CD4-positive, alpha-beta memory T cell (primary cell): ENCODE measurements around the gene MGP. TPM values are rescaled to one million over a fixed set of nuclear protein-coding genes. Genes with fewer than 3 reads are reported as not detected.

Source experiments
- CTCF ChIA-PET: fragments of 350-600 bp; sonication (Branson Sonifier 250); formaldehyde crosslinking; loops from one replicate; lab custom pipeline; 2021; ENCODE audit warnings: inconsistent platforms; ENCODE audit not compliant: partially characterized antibody; lab: Charles Lee
- POLR2A ChIA-PET: fragments of 350-600 bp; sonication (Branson Sonifier 250); formaldehyde crosslinking; loops from one replicate; lab custom pipeline; 2021; ENCODE audit not compliant: partially characterized antibody; lab: Charles Lee
- DNase-seq, 5 donors: peaks; one replicate each; pipeline versions ENCODE4 v3.0.0 to v3.0.0-alpha.2; 2020 to 2022; ENCODE audit warnings: mixed read lengths in 1 of 5
- H3K27ac ChIP-seq: one replicate; pipeline ENCODE4 v1.7.0; 2013; ENCODE audit warnings: low read depth, low read length
- H3K27me3 ChIP-seq: 2 replicates; pipeline ENCODE4 v1.7.0; 2013; ENCODE audit warnings: mild to moderate bottlenecking, low read length, moderate library complexity; ENCODE audit not compliant: insufficient read depth
- H3K36me3 ChIP-seq: 2 replicates; pipeline ENCODE4 v1.7.0; 2013; ENCODE audit warnings: mild to moderate bottlenecking, low read length, moderate library complexity; ENCODE audit not compliant: insufficient read depth
- H3K4me1 ChIP-seq: 2 replicates; pipeline ENCODE4 v1.7.0; 2013; ENCODE audit warnings: mild to moderate bottlenecking, low read length, moderate library complexity; ENCODE audit not compliant: insufficient read depth
- H3K4me3 ChIP-seq, 2 donors: one replicate each; pipeline ENCODE4 v1.7.0; 2013; ENCODE audit warnings: low read length in 2 of 2, mild to moderate bottlenecking in 1 of 2
- H3K9me3 ChIP-seq, 2 donors: one replicate each; pipeline ENCODE4 v1.7.0; 2013; ENCODE audit warnings: low read length in 2 of 2, control low read depth in 1 of 2; ENCODE audit not compliant: control insufficient read depth in 1 of 2
- H3K27ac Mint-ChIP-seq, 7 donors: one replicate each; pipeline ENCODE4 v1.8.0; 2020 to 2021; ENCODE audit warnings: mixed read lengths in 7 of 7, mild to moderate bottlenecking in 6 of 7, inconsistent platforms in 3 of 7, moderate library complexity in 3 of 7
- H3K27me3 Mint-ChIP-seq, 2 donors: one replicate each; pipeline ENCODE4 v1.8.0; 2020 to 2021; ENCODE audit warnings: mixed read lengths in 2 of 2
- H3K36me3 Mint-ChIP-seq, 2 donors: one replicate each; pipeline ENCODE4 v1.8.0; 2020 to 2021; ENCODE audit warnings: mixed read lengths in 2 of 2, inconsistent platforms in 1 of 2, mild to moderate bottlenecking in 1 of 2
- H3K4me1 Mint-ChIP-seq, 4 donors: one replicate each; pipeline ENCODE4 v1.8.0; 2020 to 2021; ENCODE audit warnings: mixed read lengths in 4 of 4, mild to moderate bottlenecking in 1 of 4
- H3K4me3 Mint-ChIP-seq, 8 donors: one replicate each; pipeline ENCODE4 v1.8.0; 2020 to 2021; ENCODE audit warnings: mixed read lengths in 8 of 8, mild to moderate bottlenecking in 7 of 8, moderate library complexity in 6 of 8, inconsistent platforms in 3 of 8
- H3K9me3 Mint-ChIP-seq, 8 donors: one replicate each; pipeline ENCODE4 v1.8.0; 2020 to 2021; ENCODE audit warnings: mixed read lengths in 8 of 8, mild to moderate bottlenecking in 5 of 8, inconsistent platforms in 3 of 8, moderate library complexity in 1 of 8
- intact Hi-C: fragments of 100-400 bp; cut with micrococcal nuclease; formaldehyde crosslinking; loops from one replicate; pipeline ENCODE4 v1.15.1; 2023
- polyA plus RNA-seq, 2 donors: library from polyadenylated mRNA; unstranded; fragments of 300-500 nt; fragmentation: Illumina TruSeq; gene quantifications; one replicate each; pipeline ENCODE4 v1.2.3, GENCODE V29; 2021
- total RNA-seq, 2 experiments: library from RNA; stranded (reverse); gene quantifications; one replicate each; pipeline ENCODE4 v1.2.3, GENCODE V29; 2021

The MGP gene
- total and polyA plus RNA-seq, 4 experiments from 2014 or later: 0.49 TPM; not detected in 3

GRCh38 chr12:14840616-14841015, 45.0 kb downstream of the MGP start:
- DNase-seq: no peak
- Mint-ChIP-seq H3K27me3 (peaks cover 7 to 10% of the 10 kb centered on the region in 2 donors), H3K4me3 (no peak overlapping the region), H3K9me3 (peaks cover 0 to 2% (median 0%) of the 10 kb centered on the region in 8 donors), H3K27ac (no peak overlapping the region), H3K36me3 (no peaks in the 10 kb centered on the region), H3K4me1 (peaks cover 0 to 5% (median 1%) of the 10 kb centered on the region in 4 donors)
- intact Hi-C loops: loop anchor here (10.0 kb wide), 1 partner anchor 206 kb away; no protein-coding TSS in a partner anchor
- Histone ChIP-seq H3K4me3 (no peak overlapping the region), H3K9me3 (no peaks in the 10 kb centered on the region), H3K27ac (no peak overlapping the region), H3K36me3 (no peaks in the 10 kb centered on the region), H3K27me3 (peaks cover 5% of the 10 kb centered on the region), H3K4me1 (peaks cover 3% of the 10 kb centered on the region)
- ChIA-PET CTCF (interaction anchor here (0.7 kb wide), 1 partner anchor 155 kb away, joined by 3 read pairs; no protein-coding TSS in a partner anchor), POLR2A (no interaction called here)

GRCh38 chr12:14839262-14839661, 46.4 kb downstream of the MGP start:
- H3K36me3 ChIP-seq: no peaks in the 10 kb centered on the region
- Mint-ChIP-seq H3K27ac (no peak overlapping the region), H3K4me1 (no peaks in the 10 kb centered on the region), H3K4me3 (no peak overlapping the region), H3K27me3 (peaks cover 10 to 14% of the 10 kb centered on the region in 2 donors), H3K36me3 (no peaks in the 10 kb centered on the region), H3K9me3 (peaks cover 0 to 2% (median 0%) of the 10 kb centered on the region in 8 donors)
- H3K27me3 ChIP-seq: peaks cover 5% of the 10 kb centered on the region
- no peaks in the 10 kb centered on the region for H3K4me1 ChIP-seq
- H3K4me3 ChIP-seq: no peak overlapping the region
- no peak overlapping the region for H3K27ac ChIP-seq
- intact Hi-C loops: no loop called here
- CTCF ChIA-PET: interaction anchor here (1.2 kb wide), 1 partner anchor 98 kb away, joined by 3 read pairs; no protein-coding TSS in a partner anchor
- no peak for DNase-seq
- POLR2A ChIA-PET: no interaction called here
- no peaks in the 10 kb centered on the region for H3K9me3 ChIP-seq

- peaks cover 5% of the 10 kb centered on the region for H3K27me3 ChIP-seq
- Mint-ChIP-seq H3K4me1 (no peaks in the 10 kb centered on the region), H3K36me3 (no peaks in the 10 kb centered on the region), H3K4me3 (no peak overlapping the region), H3K9me3 (peaks cover 0 to 2% (median 0%) of the 10 kb centered on the region in 8 donors), H3K27ac (no peak overlapping the region), H3K27me3 (peaks cover 14 to 17% of the 10 kb centered on the region in 2 donors)
- CTCF ChIA-PET: interaction anchor here (0.7 to 1.6 kb wide), 4 partner anchors 9 to 385 kb away, joined by 3 to 6 read pairs (median 4); partner anchors contain the start of gene RERG
- H3K4me3 ChIP-seq: no peak overlapping the region
- intact Hi-C loops: no loop called here
- H3K27ac ChIP-seq: no peak overlapping the region
- no peaks in the 10 kb centered on the region for H3K9me3 ChIP-seq
- POLR2A ChIA-PET: no interaction called here
- H3K4me1 ChIP-seq: no peaks in the 10 kb centered on the region
- no peak for DNase-seq
- H3K36me3 ChIP-seq: no peaks in the 10 kb centered on the region
Measured at GRCh38 chr12:14836336-14837210, 49.1 kb downstream of the MGP start.

GRCh38 chr12:14834509-14834908, 51.1 kb downstream of the MGP start:
- no peak overlapping the region for H3K27ac Mint-ChIP-seq
- Histone ChIP-seq H3K27ac (no peak overlapping the region), H3K36me3 (no peaks in the 10 kb centered on the region), H3K9me3 (no peaks in the 10 kb centered on the region), H3K4me3 (no peak overlapping the region), H3K27me3 (peaks cover 2% of the 10 kb centered on the region), H3K4me1 (no peaks in the 10 kb centered on the region)
- POLR2A ChIA-PET: no interaction called here
- no peaks in the 10 kb centered on the region for H3K4me1 Mint-ChIP-seq
- no peaks in the 10 kb centered on the region for H3K9me3 Mint-ChIP-seq
- no peaks in the 10 kb centered on the region for H3K36me3 Mint-ChIP-seq
- CTCF ChIA-PET: interaction anchor here (0.6 kb wide), 1 partner anchor 169 kb away, joined by 3 read pairs; no protein-coding TSS in a partner anchor
- DNase-seq: no peak
- H3K4me3 Mint-ChIP-seq: no peak overlapping the region
- intact Hi-C loops: no loop called here
- peaks cover 14 to 19% of the 10 kb centered on the region in 2 donors for H3K27me3 Mint-ChIP-seq

- Mint-ChIP-seq H3K27ac (no peak overlapping the region), H3K4me1 (no peaks in the 10 kb centered on the region), H3K36me3 (no peaks in the 10 kb centered on the region), H3K27me3 (peaks cover 8 to 17% of the 10 kb centered on the region in 2 donors), H3K9me3 (no peaks in the 10 kb centered on the region), H3K4me3 (no peak overlapping the region)
- Histone ChIP-seq H3K4me3 (no peak overlapping the region), H3K27ac (no peak overlapping the region), H3K27me3 (no peaks in the 10 kb centered on the region), H3K4me1 (no peaks in the 10 kb centered on the region), H3K9me3 (no peaks in the 10 kb centered on the region), H3K36me3 (no peaks in the 10 kb centered on the region)
- no peak for DNase-seq
- intact Hi-C loops: no loop called here
- ChIA-PET POLR2A (no interaction called here), CTCF (interaction anchor here (0.6 kb wide), 2 partner anchors 162 to 169 kb away, joined by 3 to 4 read pairs; no protein-coding TSS in a partner anchor)
Measured at GRCh38 chr12:14833952-14834351, 51.7 kb downstream of the MGP start.

GRCh38 chr12:14833336-14833735, 52.3 kb downstream of the MGP start:
- ChIA-PET POLR2A (interaction anchor here (0.7 kb wide), 1 partner anchor 63 kb away, joined by 3 read pairs; a partner anchor contains a TSS), CTCF (interaction anchor here (0.6 to 1.6 kb wide), 3 partner anchors 11 to 162 kb away, joined by 3 to 5 read pairs (median 4); no protein-coding TSS in a partner anchor)
- no peak overlapping the region for H3K4me3 ChIP-seq
- H3K27me3 ChIP-seq: no peaks in the 10 kb centered on the region
- Mint-ChIP-seq H3K36me3 (no peaks in the 10 kb centered on the region), H3K27me3 (peaks cover 4 to 15% of the 10 kb centered on the region in 2 donors), H3K27ac (no peak overlapping the region), H3K4me1 (no peaks in the 10 kb centered on the region), H3K9me3 (no peaks in the 10 kb centered on the region), H3K4me3 (no peak overlapping the region)
- H3K4me1 ChIP-seq: no peaks in the 10 kb centered on the region
- H3K36me3 ChIP-seq: no peaks in the 10 kb centered on the region
- intact Hi-C loops: no loop called here
- DNase-seq: no peak
- no peak overlapping the region for H3K27ac ChIP-seq
- H3K9me3 ChIP-seq: no peaks in the 10 kb centered on the region
